Ovary (tissue), 3 donors: Measurements from ENCODE around the gene NCKIPSD.

ENCODE experiments used
- CTCF ChIP-seq, 3 donors: fragments of 450-650 bp in 2 of 3; fragments of 200-600 bp in 1 of 3; IDR thresholded peaks; one replicate each; pipeline versions ENCODE4 v1.5.1 to v1.8.0; 2016 to 2022; ENCODE audit warnings: antibody characterized with exemption in 3 of 3, mild to moderate bottlenecking in 1 of 3
- EP300 ChIP-seq: sonication (generic); formaldehyde crosslinking; IDR thresholded peaks from one replicate; pipeline ENCODE4 v1.6.1; 2017; ENCODE audit warnings: antibody characterized with exemption
- POLR2A ChIP-seq: fragments of 450-650 bp; IDR thresholded peaks from one replicate; pipeline ENCODE4 v1.6.1; 2017; ENCODE audit warnings: antibody characterized with exemption, mild to moderate bottlenecking, moderate library complexity
- donor health status: DM: no; HTN: no; CAD: no.

- TF ChIP-seq CTCF (IDR thresholded peaks at IDR 0.05) (no peak), POLR2A (no peak), EP300 (no peak)
These were observed 37.4 kb downstream of the NCKIPSD start for GRCh38 chr3:48648188-48648850.
